Activated CD8-positive, alpha-beta memory T cell treated with anti-CD3 and anti-CD28 coated beads, Interleukin-2, amount 10 ng/mL, durations not matched to agents 7 days and 5 days (primary cell): ENCODE measurements around the gene VRK3. TPM values are rescaled to one million over a fixed set of nuclear protein-coding genes. Genes with fewer than 3 reads are reported as not detected.

Experiments
- ATAC-seq: fragments of 150-1000 bp; cut with Tn5 transposase; one replicate; pipeline ENCODE4 v1.10.0; 2021; ENCODE audit warnings: moderate library complexity
- CTCF ChIA-PET: fragments of 350-600 bp; sonication (Branson Sonifier 250); formaldehyde crosslinking; loops from one replicate; lab custom pipeline; 2021; ENCODE audit warnings: antibody characterized with exemption; lab: Charles Lee
- DNase-seq: peaks from one replicate; pipeline ENCODE4 v3.0.0-alpha.2; 2020
- H3K27ac Mint-ChIP-seq: one replicate; pipeline ENCODE4 v1.8.0; 2021; ENCODE audit warnings: mild to moderate bottlenecking, mixed read lengths
- H3K27me3 Mint-ChIP-seq: one replicate; pipeline ENCODE4 v1.8.0; 2021; ENCODE audit warnings: mixed read lengths
- H3K36me3 Mint-ChIP-seq: one replicate; pipeline ENCODE4 v1.8.0; 2021; ENCODE audit warnings: mild to moderate bottlenecking, mixed read lengths
- H3K4me1 Mint-ChIP-seq: one replicate; pipeline ENCODE4 v1.8.0; 2021; ENCODE audit warnings: mixed read lengths
- H3K4me3 Mint-ChIP-seq: one replicate; pipeline ENCODE4 v1.8.0; 2021; ENCODE audit warnings: mild to moderate bottlenecking, moderate library complexity, mixed read lengths
- H3K9me3 Mint-ChIP-seq: one replicate; pipeline ENCODE4 v1.8.0; 2022; ENCODE audit warnings: low read depth, mixed read lengths
- total RNA-seq, 2 experiments: library from RNA; stranded (reverse); gene quantifications; one replicate each; pipeline ENCODE4 v1.2.3, GENCODE V29; 2021

VRK3 gene
- total RNA-seq, 2 experiments from 2014 or later, result 70.5 to 71.3 TPM

GRCh38 chr19:50047671-50048070, 22.5 kb upstream of the VRK3 start:
- Mint-ChIP-seq H3K36me3 (peaks cover 56% of the 10 kb centered on the region), H3K9me3 (peaks cover 30% of the 10 kb centered on the region), H3K27ac (no peak overlapping the region), H3K4me3 (no peak overlapping the region), H3K4me1 (peaks cover 11% of the 10 kb centered on the region), H3K27me3 (peaks cover 3% of the 10 kb centered on the region)
- CTCF ChIA-PET, result interaction anchor here (1.5 kb wide), 1 partner anchor 10 kb away, joined by 5 read pairs; no protein-coding TSS in a partner anchor
- no peak for ATAC-seq
- DNase-seq, result no peak

DNA sequence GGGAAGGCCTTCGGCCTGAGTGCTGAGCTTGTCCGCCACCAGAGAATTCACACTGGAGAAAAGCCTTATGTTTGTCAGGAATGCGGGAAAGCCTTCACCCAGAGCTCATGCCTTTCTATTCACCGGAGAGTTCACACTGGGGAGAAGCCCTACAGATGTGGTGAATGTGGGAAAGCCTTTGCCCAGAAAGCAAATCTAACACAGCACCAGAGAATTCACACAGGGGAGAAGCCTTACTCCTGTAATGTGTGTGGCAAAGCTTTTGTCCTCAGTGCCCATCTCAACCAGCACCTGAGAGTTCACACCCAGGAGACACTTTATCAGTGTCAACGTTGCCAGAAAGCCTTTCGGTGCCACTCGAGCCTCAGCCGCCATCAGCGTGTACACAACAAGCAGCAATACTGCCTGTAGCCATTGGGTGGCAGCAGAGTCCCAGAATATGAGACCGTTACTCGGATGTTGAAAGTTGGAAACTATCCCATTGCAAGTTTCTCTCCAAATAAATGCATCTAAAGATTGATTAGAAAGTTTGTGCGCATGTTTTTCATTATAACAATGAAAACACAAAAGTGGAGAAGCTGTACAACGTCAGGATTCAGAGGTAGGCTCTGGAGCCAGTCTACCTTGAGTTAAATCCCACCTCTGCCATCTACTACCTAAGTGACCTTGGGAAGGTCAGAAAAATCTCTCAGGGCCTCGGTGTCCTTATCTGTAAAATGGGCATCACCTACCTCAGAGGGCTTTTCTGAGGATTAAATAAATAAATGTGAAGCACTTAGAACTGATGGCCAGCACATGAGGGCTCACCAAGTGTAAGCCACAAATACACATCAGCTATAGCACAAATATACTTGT, 21.7 kb upstream of the VRK3 start:
- Mint-ChIP-seq H3K27ac (no peak overlapping the region), H3K9me3 (peaks cover 33% of the 10 kb centered on the region), H3K36me3 (peaks cover 64% of the 10 kb centered on the region), H3K27me3 (peaks cover 3% of the 10 kb centered on the region), H3K4me3 (no peak overlapping the region), H3K4me1 (peaks cover 11% of the 10 kb centered on the region)
- CTCF ChIA-PET, result interaction anchor here (0.8 to 1.5 kb wide), 4 partner anchors 9 to 19 kb away, joined by 3 to 5 read pairs (median 4); no protein-coding TSS in a partner anchor
- no peak for ATAC-seq
- DNase-seq, result peak; percentile 44

DNA sequence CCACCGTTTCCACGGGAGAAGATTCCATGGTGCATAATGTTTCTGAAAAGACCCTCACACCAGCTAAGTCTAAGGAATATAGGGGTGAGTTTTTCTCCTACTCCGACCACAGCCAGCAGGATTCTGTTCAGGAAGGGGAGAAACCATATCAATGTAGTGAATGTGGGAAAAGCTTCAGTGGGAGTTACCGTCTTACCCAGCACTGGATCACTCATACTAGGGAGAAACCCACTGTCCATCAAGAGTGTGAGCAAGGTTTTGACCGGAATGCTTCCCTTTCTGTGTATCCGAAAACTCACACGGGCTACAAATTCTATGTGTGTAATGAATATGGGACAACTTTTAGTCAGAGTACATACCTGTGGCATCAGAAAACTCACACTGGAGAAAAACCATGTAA, 19.8 kb upstream of the VRK3 start:
- Mint-ChIP-seq H3K27me3 (no peaks in the 10 kb centered on the region), H3K9me3 (peaks cover 34% of the 10 kb centered on the region), H3K4me3 (no peak overlapping the region), H3K27ac (no peak overlapping the region), H3K4me1 (no peaks in the 10 kb centered on the region), H3K36me3 (peaks cover 83% of the 10 kb centered on the region)
- CTCF ChIA-PET, result no interaction called here
- DNase-seq (no peak), ATAC-seq (no peak)

DNA sequence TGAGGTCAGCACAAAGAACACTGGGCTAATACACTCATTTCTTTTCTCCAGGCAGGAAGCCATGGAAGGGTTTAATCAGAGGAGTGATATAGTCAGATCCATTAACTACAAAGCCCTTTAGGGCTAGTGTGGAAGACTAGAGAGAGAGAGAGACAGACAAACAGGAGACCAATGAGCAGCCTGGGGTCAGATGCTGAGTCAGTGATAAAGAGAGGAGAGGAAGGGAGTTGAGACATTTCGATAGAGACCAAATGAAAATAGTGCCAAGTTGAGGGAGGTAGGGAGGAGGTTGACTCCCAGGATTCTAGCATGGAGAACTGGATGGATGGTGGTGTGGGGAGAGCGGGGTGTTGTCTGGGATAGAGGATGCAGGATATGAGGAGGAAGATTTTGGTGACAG, 18.8 kb upstream of the VRK3 start:
- no peaks in the 10 kb centered on the region for H3K4me1 Mint-ChIP-seq
- no peak overlapping the region for H3K4me3 Mint-ChIP-seq
- H3K27me3 Mint-ChIP-seq, result no peaks in the 10 kb centered on the region
- no peak overlapping the region for H3K27ac Mint-ChIP-seq
- H3K36me3 Mint-ChIP-seq, result peaks cover 92% of the 10 kb centered on the region
- H3K9me3 Mint-ChIP-seq, result peaks cover 34% of the 10 kb centered on the region
- CTCF ChIA-PET, result interaction anchor here (1.2 kb wide), 1 partner anchor 92 kb away, joined by 3 read pairs; no protein-coding TSS in a partner anchor
- ATAC-seq (no peak), DNase-seq (no peak)

- H3K9me3 Mint-ChIP-seq, result peaks cover 32% of the 10 kb centered on the region
Observed at GRCh38 chr19:50042363-50043024, 17.3 kb upstream of the VRK3 start.

DNA sequence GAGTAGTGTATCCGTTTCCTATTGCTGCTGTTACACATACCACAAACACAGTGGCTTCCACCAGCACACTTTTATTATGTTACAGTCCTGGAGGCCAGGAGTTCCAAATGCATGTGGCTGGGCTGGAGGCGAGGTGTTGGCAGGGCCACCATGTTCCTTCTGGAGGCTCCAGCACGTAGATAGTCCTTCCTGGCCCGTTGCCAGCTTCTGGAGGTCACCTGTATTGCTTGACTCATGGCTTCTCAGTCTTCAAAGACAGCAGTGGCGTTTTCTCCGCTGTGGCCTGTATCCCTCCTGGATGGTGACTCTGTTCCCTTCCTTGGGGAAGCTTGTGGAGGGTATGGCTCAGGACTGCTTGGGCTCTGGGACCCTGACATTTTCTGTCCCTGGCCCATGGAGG, 15.8 kb upstream of the VRK3 start:
- DNase-seq, result no peak
- Mint-ChIP-seq H3K27ac (no peak overlapping the region), H3K4me3 (no peak overlapping the region), H3K4me1 (no peaks in the 10 kb centered on the region), H3K9me3 (peaks cover 32% of the 10 kb centered on the region), H3K36me3 (peaks cover 77% of the 10 kb centered on the region), H3K27me3 (no peaks in the 10 kb centered on the region)
- no peak for ATAC-seq
- CTCF ChIA-PET, result no interaction called here

More at GRCh38 chr19:50042363-50043024, 17.3 kb upstream of the VRK3 start:
- no peak for DNase-seq
- CTCF ChIA-PET, result no interaction called here
- Mint-ChIP-seq H3K36me3 (peaks cover 82% of the 10 kb centered on the region), H3K27me3 (no peaks in the 10 kb centered on the region), H3K4me3 (no peak overlapping the region), H3K4me1 (no peaks in the 10 kb centered on the region), H3K27ac (no peak overlapping the region)
- no peak for ATAC-seq

DNA sequence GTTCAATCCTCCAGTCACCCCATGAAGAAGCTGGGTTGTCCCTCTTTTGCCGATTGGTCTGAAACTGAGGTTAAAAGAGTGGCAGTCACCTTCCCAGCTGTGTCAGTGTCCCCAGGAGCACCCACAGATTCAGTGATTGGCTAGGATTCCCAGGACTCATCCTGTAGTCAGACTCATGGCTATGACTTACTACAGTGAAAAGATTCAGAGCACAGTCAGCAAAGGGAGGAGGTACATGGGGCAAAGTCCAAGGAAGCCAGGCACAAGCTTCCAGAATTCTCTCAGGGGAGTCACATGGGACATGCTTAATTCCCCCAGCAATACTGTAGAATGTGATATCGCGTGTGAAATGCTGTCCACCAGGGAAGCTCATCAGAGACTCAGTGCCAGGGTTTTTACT, 14.8 kb upstream of the VRK3 start:
- H3K27ac Mint-ChIP-seq, result no peak overlapping the region
- no peaks in the 10 kb centered on the region for H3K27me3 Mint-ChIP-seq
- CTCF ChIA-PET, result no interaction called here

GRCh38 chr19:50036908-50037307, 11.7 kb upstream of the VRK3 start:
- DNase-seq (no peak), ATAC-seq (no peak)
- Mint-ChIP-seq H3K9me3 (peaks cover under 1% of the 10 kb centered on the region), H3K4me1 (no peaks in the 10 kb centered on the region), H3K27me3 (no peaks in the 10 kb centered on the region), H3K4me3 (no peak overlapping the region), H3K36me3 (peaks cover 69% of the 10 kb centered on the region), H3K27ac (no peak overlapping the region)
- CTCF ChIA-PET, result no interaction called here

More for the DNA sequence above, 14.8 kb upstream of the VRK3 start:
- ATAC-seq (no peak), DNase-seq (no peak)
- Mint-ChIP-seq H3K4me3 (no peak overlapping the region), H3K9me3 (peaks cover 22% of the 10 kb centered on the region), H3K4me1 (no peaks in the 10 kb centered on the region), H3K36me3 (peaks cover 72% of the 10 kb centered on the region)

DNA sequence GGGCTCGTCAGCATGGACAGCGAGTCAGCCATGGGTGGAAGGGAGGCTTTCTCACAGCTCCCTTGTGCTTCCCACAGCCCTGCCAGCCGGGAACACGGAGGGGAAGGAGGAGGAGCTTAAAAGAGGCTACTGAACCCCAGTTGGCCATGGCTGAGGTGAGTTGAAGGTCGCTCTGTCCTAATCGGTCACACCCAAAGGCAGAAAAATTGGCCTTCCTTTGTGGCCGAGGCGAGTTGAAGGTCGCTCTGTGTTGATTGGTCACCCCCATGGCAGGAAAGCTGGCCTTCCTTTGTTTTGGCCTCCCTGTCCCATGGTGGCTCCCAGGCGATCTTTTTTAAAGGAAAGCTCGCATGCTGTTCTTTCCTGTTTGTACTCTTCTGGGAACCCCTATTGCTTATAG, 5.8 kb upstream of the VRK3 start:
- Mint-ChIP-seq H3K9me3 (peaks cover 3% of the 10 kb centered on the region), H3K4me3 (no peak overlapping the region), H3K4me1 (peaks cover 13% of the 10 kb centered on the region), H3K27ac (no peak overlapping the region), H3K27me3 (no peaks in the 10 kb centered on the region), H3K36me3 (peaks cover 52% of the 10 kb centered on the region)
- CTCF ChIA-PET, result no interaction called here
- DNase-seq, result no peak
- ATAC-seq, result no peak

GRCh38 chr19:50030225-50030624, 5.1 kb upstream of the VRK3 start:
- ATAC-seq, result no peak
- Mint-ChIP-seq H3K9me3 (peaks cover 3% of the 10 kb centered on the region), H3K27me3 (no peaks in the 10 kb centered on the region), H3K27ac (no peak overlapping the region), H3K36me3 (peaks cover 48% of the 10 kb centered on the region), H3K4me3 (no peak overlapping the region), H3K4me1 (peaks cover 18% of the 10 kb centered on the region)
- DNase-seq, result no peak
- CTCF ChIA-PET, result no interaction called here

DNA sequence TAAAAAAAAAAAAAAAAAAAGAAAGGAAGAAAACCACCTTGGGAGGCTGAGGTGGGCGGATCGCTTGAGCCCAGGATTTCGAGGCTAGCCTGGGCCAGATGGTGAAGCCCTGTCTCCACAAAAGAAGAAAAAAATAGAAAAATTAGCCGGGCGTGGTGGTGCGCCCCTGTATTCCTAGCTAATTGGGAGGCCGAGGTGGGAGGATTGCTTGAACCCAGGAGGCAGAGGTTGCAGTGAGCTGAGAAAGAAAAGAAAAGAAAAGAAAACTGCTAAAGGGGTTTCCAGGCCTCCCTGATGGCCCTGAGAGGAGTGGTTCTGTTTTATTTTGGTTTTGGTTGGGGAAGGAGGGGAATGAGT, 1.4 kb upstream of the VRK3 start:
- ATAC-seq (no peak), DNase-seq (no peak)
- Mint-ChIP-seq H3K27me3 (no peaks in the 10 kb centered on the region), H3K4me1 (peaks cover 32% of the 10 kb centered on the region), H3K9me3 (peaks cover 3% of the 10 kb centered on the region), H3K36me3 (peaks cover 23% of the 10 kb centered on the region), H3K27ac (peak overlapping the region; percentile 92), H3K4me3 (peak overlapping the region; percentile 42)
- CTCF ChIA-PET, result no interaction called here

- CTCF ChIA-PET, result interaction anchor here (1.4 to 1.9 kb wide), 2 partner anchors 43 to 110 kb away, joined by 3 to 8 read pairs; no protein-coding TSS in a partner anchor
- H3K9me3 Mint-ChIP-seq, result peaks cover 3% of the 10 kb centered on the region
- no peaks in the 10 kb centered on the region for H3K27me3 Mint-ChIP-seq
- H3K36me3 Mint-ChIP-seq, result peaks cover 19% of the 10 kb centered on the region
- peak; percentile 96 for DNase-seq
- H3K4me1 Mint-ChIP-seq, result peaks cover 32% of the 10 kb centered on the region
- peak within 1 kb of the TSS; percentile 80 for H3K4me3 Mint-ChIP-seq
- ATAC-seq, result peak; percentile 77
- H3K27ac Mint-ChIP-seq, result peak within 1 kb of the TSS; percentile 92
Observed at GRCh38 chr19:50025794-50026549, 800 bp upstream of the VRK3 start, which contains the start of gene ZNF473. Gene ZNF473 (plus strand): TSS chr19:50026005. CDS start chr19:50031083, 5,078 bp downstream.

GRCh38 chr19:50024719-50025021, 502 bp downstream of the VRK3 start:
- Mint-ChIP-seq H3K27ac (peak overlapping the region; percentile 92), H3K36me3 (peaks cover 18% of the 10 kb centered on the region), H3K27me3 (no peaks in the 10 kb centered on the region), H3K4me1 (peaks cover 32% of the 10 kb centered on the region), H3K4me3 (peak overlapping the region; percentile 80), H3K9me3 (peaks cover 3% of the 10 kb centered on the region)
- ATAC-seq (no peak), DNase-seq (no peak)
- CTCF ChIA-PET, result interaction anchor here (0.8 to 1.9 kb wide), 4 partner anchors 9 to 111 kb away, joined by 3 to 8 read pairs (median 3); no protein-coding TSS in a partner anchor
